HG03097 (cell line): Measurements from ENCODE around the gene SLC16A4.
A peak's percentile ranks its signal among the peaks of the same experiment; 100 is the strongest.

Source experiments
- ATAC-seq: cut with Tn5 transposase; IDR thresholded peaks from one replicate; pipeline ENCODE4 v1.9.1; 2021; ENCODE audit not compliant: unreplicated experiment, low FRiP score

Gene SLC16A4

GRCh38 chr1:110370827-110371226 lies 20.0 kb downstream of the SLC16A4 start:
- no peak for ATAC-seq

- no peak for ATAC-seq
These were observed 26.6 kb downstream of the SLC16A4 start for GRCh38 chr1:110364221-110364620.

GRCh38 chr1:110361856-110362255 lies 29.0 kb downstream of the SLC16A4 start:
- no peak for ATAC-seq

GRCh38 chr1:110360431-110360830 lies 30.4 kb downstream of the SLC16A4 start:
- ATAC-seq: no peak

GRCh38 chr1:110356379-110356778 lies 34.4 kb downstream of the SLC16A4 start:
- ATAC-seq: no peak

DNA sequence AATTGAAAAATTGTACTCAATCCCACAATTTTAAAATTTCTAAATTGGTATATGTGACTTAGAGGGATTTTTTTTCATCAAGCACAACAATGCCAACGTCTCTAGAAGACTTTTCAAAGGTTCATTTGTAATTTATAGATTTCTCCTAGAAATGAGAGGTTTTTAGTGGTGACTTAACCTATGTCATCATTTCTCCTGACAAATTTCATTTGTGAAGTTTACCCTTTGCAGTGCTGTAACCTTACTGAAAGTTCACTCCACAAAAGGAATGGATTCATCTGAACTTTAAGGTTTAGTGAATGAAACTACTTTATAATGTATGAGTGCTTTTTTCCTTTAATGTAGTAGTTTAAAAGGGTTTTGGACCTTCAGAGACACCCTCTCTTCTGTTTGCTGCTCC lies 35.5 kb downstream of the SLC16A4 start:
- no peak for ATAC-seq

DNA sequence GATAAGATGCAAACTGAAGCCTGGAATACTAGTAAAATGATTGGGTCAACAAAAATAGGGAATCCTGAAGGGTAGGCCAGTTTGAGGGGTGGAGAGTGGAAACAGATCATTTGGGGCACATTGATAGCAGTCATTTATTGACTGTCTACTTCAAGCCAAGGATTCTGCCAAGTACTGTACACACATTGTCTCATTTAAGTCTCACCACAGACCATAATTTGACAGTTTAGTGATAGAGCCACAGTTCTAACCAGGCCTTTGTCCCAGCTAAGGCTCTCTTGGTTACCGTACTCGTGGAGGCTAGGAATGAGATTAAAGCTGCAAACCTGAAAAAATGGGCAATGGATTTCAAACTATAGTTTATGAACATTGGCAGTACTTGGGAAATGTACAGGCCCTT lies 40.5 kb downstream of the SLC16A4 start:
- ATAC-seq: no peak

GRCh38 chr1:110348771-110349170 lies 42.1 kb downstream of the SLC16A4 start:
- no peak for ATAC-seq

DNA sequence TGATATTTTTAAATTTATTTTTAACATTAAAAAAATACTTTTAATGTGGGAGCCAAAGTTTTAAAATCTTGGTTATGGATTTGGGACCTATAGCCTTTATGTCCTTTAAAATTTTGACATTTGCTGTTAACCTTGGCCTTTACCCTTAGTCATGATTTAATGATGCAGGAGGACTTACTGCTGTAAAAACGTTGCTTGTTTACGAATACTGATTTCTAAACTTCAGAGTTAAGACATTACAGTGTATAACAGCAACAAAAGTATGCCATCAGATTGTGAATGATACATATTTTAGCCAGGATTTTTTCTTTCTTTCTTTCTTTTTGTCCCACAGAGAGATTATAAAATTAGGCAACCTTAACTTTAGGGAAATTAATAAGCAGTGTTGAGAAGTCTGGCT lies 42.8 kb downstream of the SLC16A4 start:
- ATAC-seq: no peak

- no peak for ATAC-seq
These were observed 43.5 kb downstream of the SLC16A4 start for GRCh38 chr1:110347182-110347893.

DNA sequence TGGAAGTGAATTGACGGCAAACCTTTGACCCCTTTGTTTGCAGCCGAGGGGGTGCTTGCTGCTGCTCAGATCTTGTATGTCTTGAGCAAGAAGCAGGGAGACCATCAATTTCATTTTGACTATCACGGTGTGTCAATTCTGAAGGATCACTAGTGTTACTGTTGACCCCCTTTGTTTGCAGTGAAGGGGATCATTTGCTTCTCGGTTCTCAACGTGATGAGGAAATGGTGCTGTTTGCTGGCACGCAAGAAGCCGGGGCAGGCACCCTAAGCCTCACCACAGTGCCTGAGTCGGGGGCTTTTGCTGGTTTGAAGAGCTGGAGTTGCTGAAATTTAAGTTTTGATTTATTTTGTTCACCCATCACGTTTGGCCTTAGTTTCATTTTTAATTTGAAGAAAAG lies 44.1 kb downstream of the SLC16A4 start:
- ATAC-seq: no peak

GRCh38 chr1:110345480-110345879 lies 45.3 kb downstream of the SLC16A4 start:
- no peak for ATAC-seq

DNA sequence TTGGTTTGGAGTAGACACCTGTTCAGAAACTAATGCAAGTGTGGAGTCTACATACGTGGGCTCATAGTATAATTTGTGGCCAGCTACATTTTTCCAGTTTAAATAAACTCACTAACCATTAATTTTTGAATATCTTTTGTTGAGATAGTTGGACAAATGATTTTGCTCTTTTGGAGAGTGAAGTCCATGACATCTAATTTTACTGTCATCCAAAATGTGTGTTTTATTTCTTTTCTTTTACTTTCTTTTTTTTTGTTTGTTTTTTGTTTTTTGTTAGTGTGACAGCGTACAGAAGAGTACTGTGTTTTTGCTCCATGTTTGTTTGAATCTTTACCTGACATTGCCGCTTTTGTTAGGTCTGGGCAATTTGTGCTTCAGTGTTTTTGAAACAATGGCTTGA lies 46.7 kb downstream of the SLC16A4 start:
- ATAC-seq: no peak

DNA sequence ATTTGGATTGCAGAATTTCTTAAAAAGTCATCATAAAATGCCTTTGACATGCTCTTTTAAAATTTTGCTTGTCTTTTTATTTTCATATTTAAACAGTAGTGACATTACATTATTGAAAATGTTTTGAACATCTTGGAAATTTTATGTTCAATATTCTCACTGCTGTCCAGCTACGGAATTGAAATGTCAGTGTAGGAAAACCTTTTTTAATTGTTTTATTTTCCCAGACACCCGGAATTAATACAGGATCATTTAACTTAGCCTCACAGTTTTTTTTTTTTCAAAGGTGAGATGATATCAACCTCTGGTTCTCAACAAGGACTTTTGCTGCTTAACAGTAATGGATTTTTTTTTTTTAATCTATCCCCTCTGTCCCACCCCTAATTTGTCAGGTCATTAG lies 47.6 kb downstream of the SLC16A4 start:
- ATAC-seq: no peak

- no peak for ATAC-seq
These were observed 48.9 kb downstream of the SLC16A4 start for GRCh38 chr1:110341872-110342331.

GRCh38 chr1:110341146-110341871 lies 49.5 kb downstream of the SLC16A4 start:
- ATAC-seq: no peak

GRCh38 chr1:110340207-110340468 lies 50.7 kb downstream of the SLC16A4 start:
- ATAC-seq: no peak

DNA sequence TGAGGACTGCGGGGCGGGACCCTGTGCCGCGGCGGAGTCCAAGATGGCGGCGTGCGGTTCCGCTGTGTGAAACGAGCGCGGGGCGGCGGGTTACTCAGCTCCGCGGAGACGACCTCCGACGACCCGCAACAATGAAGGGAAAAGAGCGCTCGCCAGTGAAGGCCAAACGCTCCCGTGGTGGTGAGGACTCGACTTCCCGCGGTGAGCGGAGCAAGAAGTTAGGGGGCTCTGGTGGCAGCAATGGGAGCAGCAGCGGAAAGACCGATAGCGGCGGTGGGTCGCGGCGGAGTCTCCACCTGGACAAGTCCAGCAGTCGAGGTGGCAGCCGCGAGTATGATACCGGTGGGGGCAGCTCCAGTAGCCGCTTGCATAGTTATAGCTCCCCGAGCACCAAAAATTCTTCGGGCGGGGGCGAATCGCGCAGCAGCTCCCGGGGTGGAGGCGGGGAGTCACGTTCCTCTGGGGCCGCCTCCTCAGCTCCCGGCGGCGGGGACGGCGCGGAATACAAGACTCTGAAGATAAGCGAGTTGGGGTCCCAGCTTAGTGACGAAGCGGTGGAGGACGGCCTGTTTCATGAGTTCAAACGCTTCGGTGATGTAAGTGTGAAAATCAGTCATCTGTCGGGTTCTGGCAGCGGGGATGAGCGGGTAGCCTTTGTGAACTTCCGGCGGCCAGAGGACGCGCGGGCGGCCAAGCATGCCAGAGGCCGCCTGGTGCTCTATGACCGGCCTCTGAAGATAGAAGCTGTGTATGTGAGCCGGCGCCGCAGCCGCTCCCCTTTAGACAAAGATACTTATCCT lies 51.2 kb downstream of the SLC16A4 start:
- no peak for ATAC-seq

GRCh38 chr1:110338886-110339406 lies 51.9 kb downstream of the SLC16A4 start, which contains the start of gene RBM15:
Gene RBM15 (plus strand): TSS chr1:110339377. CDS start chr1:110339406, 29 bp downstream.
- ATAC-seq: peak; percentile 64

DNA sequence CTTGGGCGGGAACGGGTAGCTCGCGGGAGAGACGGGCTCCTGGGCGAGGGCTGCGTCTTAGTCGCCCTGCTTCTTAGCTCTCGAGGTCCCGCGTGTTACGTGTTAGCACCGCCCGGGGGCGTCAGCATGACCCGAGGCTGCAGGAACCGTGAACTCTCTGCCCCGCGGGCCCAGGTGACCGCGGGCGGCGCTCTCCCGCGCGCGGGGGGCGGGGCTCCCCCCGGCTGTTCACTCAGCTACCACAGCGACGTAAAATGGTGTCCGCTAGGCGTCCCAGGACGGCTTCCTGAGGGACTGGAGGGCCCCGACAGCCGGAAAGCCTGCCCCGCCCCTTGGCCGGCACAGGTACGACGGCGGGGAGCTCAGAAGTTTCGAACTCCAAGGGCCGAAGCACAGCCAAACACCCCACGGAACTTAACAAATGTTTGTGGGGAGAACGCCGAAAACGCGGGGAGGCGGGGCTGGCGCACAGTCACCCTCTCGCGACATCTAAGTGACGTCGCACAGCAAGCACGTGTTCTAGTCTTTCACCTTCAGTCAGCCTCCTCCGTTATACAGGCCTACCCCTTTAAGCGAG lies 52.4 kb downstream of the SLC16A4 start:
- ATAC-seq: peak; percentile 58
